KG1 (cell line): ENCODE measurements around the gene ZBTB7C.

Source experiments
- DNase-seq: peaks from one replicate; lab custom pipeline; 2025; lab: John Stamatoyannopoulos, UW

The ZBTB7C gene

DNA sequence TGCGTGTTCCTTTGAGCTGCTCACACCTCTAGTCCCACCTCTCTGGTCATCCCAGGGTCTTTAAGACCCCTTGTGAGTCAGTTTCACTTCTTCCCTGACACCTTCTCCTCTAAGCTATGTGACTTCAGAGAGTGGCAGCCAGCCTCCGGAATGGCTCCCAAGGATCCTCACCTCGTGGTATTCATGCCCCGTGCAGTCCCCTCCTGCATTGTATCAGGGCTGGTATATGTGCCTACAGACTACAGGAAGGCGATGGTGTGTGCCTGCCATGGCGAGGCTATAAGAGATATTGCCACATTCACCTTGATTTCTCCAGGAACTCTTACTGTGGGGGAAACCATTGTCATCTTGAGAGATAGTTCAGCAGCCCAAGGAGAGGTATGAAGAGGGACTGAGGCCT lies 350.7 kb downstream of the ZBTB7C start:
- DNase-seq, result no peak

DNA sequence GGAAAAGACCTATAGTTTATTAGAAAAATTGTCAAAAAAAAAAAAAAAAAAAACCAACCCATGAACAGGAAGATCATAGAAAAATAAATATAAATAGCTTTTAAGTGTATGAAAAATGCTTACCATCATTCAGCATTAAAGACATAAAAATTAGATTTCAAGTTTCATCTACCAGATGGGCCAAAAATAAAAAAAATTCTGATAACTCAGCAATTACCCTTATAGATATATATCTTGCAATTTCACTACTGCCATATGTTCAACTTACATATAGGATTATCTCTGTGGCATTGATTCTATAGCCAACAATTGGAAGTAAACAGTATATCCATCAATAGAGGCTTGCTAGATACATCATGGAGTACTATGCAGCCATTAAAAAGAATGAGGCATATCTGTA lies 352.2 kb downstream of the ZBTB7C start:
- no peak for DNase-seq

DNA sequence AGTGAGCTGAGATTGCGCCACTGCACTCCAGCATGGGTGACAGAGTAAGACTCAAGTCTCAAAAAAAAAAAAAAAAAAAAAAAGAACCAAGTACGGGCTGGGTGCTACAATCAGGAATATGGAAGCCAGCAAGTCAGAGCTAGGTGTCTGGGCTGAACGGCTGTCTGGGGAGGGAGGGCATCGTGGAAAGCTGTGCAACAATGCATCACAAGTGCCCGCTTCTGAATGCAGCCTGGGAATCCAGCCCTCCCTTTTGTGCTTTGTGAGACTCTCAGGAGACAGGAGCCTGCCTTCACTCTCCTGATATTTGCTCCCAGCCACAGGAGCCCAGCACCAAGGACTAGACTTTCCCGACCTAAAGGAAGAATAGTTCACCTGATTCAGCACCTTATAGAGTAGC lies 353.8 kb downstream of the ZBTB7C start:
- DNase-seq, result no peak

DNA sequence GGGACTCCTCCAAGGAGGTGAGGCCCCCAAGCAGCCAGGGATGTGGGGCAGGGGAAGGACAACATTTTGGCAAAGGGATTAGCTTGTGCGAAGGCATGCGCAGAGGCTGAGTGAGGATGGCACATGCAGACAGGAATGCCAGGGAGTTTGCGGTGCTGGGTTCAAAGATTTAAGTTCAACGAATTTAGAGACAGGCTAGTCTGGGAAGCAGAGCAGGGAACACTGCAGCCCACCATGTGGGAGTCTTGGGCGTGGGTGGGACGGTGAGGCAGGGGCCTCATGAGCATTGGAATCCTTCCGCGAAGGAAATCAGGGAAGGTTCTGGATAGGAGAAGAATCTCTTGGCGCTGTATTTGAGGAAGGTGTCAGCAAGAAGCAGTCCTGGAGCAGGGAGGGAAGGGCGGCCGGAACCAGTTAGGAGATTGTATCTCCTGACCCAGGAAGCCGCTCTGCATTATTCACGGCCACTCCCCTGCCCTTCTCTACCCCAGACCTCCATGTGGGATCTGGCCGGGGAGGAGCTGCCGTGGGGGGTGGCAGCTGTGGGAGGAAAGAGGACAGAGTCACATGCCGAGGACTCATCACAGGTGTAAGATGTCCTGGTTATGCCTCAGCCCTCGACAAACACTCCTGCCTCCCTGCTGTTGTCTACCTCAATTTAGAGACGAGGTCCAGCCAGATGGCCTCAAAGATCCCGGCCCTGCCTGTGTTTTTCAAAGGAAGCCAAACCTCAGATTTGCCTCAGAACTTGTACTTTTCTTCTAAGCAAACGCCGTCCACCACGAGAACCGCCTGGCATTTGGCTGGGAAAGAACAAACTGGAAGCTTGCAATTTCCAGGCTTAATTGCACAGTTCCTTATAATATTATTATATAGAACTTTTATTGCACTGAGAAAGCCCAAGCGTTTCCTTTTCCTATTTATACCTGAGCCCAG lies 355.0 kb downstream of the ZBTB7C start:
- no peak for DNase-seq

DNA sequence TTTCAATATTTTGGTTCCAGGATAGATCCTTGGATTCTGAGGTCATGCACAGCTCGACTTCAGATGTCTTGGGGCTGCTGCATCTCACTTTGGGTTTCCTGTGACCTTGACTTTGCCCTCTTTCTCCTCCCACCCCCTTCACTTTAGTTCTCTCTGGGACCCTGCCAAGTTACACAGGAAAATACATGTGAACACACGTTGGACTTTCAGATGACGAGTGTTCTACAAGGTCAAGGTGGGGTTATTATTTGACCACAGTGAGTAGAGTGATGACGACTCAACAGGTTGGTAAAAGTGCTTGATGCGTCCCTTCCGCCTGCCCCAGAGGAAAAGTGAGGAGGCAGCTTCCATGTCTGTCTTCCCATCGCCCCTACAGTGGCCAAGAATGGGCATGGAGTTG lies 356.3 kb downstream of the ZBTB7C start:
- no peak for DNase-seq

DNA sequence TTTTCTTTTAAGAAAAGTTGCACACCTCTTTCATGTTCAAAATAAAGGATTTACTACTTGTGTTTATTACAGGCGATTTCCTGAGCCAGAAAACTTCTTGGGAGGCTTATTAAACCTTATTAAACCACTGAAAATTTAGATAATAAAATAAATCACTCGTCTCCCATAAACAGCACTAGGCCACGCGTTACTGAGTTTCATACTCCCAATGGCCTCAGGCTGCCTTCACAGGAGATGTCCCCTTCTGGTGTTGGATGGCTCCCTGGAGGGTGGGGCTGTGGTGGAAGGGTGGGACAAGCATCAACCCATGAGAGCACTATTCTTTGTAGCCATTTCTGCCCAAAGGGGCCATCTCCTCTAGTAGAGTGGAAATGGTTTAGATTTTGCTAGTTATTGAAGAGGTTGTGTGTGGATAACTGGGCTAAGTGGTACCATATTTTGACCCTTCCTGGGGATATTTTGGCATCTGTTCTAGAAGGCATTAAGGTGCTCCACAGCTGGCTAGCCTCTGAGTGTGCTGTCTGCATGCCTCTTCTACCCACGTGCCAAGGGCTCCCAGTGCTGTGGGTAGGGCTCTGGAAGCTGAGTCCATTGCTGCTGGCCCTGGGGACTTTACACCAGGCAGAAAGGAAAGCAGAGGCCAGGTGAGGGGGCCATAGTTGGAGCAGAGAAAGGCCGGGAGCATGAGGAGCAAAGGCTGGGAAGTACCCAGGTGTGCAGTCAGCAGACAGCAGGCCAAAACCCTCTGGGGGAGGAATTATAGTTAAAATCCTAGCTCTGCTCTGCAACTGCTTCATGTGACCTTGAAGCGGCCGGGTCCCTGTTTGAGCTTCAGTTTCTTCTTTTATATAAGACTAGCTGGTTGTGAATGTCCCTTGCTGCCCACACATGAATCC lies 357.0 kb downstream of the ZBTB7C start:
- DNase-seq, result no peak

DNA sequence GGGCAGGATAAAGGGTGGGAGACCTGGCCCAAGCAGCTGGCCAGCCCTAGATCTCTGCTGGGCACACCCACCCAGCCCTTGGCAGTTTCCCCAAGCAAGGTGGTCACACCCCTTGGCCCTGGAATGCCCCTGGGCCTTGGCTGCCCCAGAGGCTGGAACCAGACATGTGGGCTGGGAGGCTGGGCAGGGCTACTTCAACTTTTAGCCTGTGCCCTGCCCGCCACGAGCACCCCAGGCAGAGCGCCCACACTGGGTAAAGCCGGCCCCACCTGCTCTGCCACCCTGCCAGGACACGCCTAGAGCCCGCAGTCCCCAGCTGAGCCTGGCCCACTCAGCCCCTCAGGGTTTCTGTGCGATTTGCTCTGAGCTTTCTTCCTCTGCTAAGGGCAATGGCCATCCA lies 359.0 kb downstream of the ZBTB7C start:
- no peak for DNase-seq

DNA sequence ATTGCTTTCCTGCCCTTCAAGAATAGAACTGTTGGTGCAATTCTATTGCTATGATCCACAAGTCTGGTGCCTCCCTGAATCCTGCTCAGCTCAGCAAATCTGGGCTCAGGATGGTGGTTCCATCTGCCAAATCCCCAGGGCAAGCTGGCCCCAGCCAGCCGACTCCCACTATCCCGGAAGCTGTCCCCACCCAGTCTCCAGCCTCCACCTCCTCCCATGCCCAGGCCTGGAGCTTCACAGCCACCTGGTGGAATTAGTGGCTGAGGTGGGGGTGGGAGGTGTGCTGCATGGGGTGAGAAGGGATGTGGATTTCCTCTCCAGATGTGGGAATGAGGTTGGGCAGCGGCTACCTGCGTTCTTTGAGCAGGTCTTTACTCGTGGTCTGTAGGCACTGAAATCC lies 359.4 kb downstream of the ZBTB7C start:
- DNase-seq, result no peak

DNA sequence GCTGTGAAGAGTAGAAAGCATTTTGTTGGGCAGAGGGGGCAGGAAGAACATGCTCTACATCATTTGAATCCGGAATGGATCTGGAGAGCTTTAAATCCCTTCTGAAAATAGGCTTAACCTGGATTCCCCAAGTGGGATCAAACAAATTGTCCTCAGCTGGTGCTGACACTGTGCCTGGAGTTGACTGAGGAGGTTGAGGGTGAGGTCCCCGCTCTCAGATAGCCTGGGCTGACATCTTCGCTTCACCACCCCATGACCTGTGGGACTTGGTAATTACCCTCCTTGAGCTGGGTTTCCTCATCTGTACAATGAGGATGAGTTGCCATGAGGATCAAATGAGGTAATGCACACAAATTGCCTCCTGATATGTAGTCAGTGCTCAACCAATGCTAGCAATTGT lies 360.9 kb downstream of the ZBTB7C start:
- no peak for DNase-seq

DNA sequence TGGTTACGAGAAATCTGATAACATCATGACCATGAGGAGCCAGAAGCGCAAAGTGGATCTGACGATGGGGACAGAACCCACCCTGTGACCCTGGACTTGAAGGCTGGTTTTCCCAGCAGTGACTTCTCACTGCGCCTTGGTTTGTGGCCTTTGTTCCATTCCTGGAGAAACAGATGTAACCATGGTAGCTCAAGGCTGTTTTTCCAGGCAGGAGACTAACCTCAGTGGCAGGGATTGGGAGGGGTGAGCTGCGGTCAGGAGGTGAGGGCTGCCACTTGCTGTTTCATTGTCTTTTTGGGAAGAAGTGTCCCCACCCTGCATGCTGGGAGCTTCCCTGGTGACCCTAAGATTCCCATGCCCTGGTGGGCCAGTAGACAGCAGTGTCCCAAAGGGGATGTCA lies 362.3 kb downstream of the ZBTB7C start:
- no peak for DNase-seq

DNA sequence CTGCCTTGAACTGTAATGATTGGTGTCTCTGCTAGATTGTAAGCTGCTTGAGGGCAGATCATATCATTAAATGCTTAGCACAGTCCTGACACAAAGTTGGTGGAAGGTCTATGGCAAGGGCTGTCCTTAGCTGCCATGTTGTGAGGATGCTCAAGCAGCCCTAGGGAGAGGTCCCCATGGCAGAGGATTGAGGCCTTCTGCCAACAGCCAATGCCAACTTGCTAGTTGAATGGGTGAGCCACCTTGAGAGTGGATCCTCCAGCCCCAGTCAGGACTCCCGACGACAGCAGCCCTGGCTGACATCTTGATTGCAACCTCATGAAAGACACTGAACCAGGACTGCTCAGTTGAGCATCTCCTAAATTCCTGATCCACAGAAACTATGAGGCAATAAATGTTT lies 363.4 kb downstream of the ZBTB7C start:
- DNase-seq, result no peak

DNA sequence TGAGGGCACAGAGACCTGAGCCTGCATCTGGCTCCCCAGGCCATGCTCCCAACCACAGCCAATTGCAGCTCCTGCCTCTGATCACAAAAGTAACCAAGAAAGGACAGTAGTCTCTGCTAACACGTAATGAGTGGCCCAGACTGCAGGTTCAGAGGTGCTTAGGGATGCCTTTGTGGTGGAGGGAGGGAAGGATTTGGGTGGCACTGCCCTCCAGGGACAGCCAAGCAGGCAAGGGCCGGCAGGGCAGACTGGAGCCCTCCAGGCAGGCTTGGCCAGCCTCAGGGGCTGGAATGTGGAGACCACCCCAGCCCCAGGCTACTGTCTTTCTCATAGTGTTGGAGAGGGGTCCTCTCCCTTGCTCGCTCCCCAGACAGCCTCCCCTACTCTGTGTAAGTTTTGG lies 364.2 kb downstream of the ZBTB7C start:
- DNase-seq, result no peak

DNA sequence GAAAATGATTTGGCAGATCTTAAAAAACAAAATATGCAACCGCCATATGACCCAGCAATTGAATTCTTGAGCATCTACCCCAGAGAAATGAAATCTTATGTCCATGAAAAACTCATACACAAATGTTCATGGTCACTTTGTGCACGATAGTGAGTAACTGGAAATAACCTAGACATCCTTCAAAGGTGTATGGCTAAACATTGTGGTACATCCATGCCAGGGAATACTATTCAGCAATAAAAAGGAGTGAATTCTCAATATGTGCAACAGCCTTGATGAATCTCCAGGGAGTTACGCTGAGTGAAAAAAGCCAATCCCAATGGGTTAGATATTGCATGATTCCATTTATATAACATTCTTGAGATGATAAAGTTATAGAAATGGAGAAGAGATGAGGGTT lies 366.0 kb downstream of the ZBTB7C start:
- no peak for DNase-seq

DNA sequence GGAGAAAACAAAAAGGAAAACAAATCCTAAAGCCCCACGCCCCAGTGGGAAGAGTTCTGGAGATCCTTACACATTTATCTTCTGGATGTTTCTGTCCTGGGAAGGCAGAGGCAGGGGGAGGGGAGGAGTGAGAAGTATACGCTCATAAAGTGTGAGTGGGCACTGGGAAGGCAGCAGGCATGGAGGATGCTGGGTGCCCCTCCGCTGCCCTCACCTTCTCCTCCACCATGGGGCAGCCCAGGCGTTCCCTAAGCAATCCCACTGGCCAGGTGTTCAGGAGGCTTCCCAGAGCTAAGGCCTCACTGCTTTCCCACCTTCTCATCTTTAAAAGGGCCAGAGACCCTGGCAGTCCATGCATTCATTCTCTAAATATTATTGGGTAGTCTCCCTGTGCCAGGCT lies 366.8 kb downstream of the ZBTB7C start:
- DNase-seq, result no peak

DNA sequence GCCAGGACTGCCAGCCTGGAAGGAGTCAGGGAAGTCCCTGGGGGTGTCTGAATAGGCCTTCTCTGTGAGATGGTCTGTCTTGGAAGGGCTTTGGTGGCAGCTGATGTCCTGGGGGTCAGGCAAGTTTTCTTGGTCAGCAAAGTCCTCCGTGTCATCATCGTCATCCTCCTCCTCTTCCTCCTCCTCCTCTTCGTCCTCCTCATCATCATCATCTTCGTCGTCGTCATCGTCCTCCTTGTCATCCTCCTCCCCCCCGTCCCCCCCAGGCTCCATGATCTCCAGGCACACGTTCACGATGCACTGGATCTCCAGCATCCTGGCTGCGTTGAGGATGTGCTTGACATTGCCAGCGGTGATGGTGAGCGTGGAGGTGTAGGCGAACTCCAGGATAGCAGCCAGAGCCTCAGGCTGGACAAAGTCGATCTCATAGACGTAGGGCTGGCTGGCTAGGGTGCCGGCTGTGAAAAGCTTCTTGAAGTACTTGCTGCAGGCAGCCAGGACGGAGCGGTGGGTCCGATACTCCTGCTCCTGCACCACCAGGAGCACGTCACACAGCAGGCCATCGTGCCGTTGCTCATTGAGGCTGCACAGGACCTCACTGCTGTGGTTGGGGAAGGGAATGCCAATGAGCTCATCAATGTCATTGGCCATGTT lies 368.6 kb downstream of the ZBTB7C start:
- no peak for DNase-seq

DNA sequence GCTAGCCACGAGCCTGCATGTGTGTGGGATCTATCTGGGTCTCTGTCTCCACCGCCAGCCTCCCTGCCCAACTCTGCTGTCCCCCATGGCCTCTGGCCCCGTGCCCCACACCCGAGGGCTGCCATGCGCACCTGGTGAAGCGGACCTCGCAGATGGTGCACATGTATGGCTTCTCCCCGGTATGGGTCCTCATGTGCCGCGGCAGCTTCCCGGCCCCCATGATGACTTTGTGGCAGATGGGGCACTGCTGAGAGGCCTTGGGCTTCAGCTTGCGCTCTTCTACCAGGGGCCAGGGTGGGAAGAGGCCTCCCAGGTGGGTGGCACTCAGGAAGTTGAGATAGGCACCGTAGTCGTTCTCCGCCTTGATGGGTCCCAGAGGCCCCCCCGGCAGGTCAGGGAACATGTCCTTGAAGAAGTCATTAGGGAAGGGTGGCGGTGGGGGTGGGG lies 369.4 kb downstream of the ZBTB7C start:
- DNase-seq, result no peak

DNA sequence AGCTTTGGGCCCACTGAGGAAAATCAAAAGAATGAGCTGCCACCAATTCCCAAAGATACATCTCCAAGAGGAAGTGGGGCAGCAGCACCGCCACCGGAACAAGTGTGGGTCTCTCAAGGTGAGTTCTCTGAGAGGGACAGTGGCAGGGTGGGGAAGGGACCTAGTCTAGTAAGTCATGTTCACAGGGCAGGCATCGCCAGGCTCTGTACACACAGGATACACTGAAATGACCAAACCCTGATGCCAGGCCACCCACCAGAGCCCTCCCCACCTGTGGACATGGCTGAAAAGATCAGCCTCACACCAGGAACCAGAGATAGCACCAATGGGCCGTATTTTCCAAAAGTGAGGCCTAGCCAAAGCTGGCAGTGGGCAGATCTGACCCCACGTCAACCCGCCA lies 370.5 kb downstream of the ZBTB7C start:
- no peak for DNase-seq

DNA sequence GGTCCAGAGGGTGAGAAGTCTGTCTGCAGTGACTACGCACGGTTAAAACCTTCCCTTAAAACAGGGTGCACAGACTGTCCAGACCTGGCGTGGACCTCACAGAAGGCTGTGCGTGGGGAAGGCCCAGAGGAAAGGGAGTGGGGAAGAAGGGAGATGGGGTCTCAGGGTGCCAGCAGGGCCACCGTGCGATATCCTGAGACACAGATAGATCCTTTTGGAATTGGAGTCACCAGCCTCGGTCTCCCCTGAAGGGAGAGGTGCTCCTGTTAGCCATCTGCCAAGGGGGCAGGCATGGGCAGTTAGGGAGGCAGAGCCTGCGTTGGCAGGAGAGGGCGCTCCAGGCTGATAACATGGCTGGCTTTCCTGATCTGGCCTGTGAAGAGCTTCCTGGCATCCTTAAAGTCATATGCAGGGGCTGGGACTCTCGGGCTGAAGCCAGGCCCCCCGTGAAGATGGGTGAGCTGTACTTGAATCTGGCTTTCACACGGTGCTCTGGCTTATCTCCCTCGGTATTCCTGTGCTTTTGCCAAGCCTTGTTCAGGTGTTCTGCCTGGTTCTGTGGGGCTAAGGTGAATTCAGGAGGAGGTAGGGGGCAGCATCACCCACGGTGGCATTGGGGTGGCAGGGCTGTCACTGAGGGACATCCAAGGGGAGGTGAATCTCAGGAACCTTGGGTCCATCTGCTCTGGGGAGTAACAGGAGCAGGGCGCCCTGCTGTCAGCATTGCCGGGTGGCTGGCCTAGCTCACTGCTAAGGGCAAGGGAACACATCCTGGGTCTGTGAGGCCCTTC lies 371.5 kb downstream of the ZBTB7C start:
- no peak for DNase-seq

DNA sequence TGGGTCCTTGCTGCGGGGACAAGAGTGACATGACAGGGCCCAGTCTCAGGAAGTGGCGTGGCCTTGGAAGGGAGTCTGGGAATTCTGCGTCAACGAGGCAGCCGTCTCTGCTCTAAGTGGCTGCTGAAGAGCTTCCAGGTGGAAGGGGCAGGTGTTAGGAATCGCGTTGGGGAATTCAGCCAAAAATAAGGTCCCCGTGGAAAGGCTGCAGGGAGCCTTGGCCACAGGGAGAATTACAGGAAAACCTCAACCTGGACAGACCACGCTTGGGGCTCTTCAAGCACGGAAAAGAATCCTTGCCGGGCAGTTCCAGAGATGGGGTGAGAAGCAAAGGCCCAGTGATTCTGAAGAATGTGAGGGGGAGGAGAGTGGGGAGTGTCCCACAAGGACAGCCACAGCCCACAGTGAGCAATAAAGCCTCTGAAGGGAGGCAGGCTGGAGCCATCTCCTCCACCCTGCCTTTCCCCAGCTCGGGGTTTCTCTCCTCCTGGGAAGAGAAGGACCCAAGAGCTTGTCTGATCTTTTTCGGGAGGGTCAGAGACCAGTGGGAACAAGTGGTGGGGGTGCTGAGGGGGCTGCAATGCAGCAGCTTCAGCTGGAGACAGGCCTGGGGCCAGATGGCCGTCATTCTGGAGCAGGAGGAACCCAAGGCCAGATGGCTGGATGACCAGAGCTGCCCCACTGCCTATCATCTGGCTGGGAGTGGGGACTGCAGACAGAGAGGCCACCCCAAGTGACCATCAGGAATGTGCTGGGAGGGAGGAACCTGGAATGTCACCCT lies 372.4 kb downstream of the ZBTB7C start:
- DNase-seq, result no peak

DNA sequence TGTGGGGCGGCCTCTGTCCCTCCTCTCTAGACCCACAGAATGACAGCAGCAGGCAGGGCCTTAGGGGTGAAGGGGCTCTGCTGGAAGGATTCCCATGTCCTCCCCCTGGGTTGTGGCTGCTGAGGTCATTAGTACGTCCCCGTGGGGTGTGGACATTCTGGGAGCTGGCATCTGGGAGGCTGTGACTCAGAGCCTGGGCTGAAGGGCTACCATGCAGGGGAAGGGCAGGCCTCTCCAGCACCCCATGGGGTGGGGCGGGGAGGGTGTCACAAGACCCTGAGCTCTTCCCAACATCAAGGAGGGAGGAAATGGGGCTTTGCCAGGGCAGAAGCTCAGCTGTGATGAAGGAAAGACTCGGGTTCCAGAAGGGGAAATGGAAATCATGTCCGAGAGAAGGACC lies 373.0 kb downstream of the ZBTB7C start:
- DNase-seq, result no peak

DNA sequence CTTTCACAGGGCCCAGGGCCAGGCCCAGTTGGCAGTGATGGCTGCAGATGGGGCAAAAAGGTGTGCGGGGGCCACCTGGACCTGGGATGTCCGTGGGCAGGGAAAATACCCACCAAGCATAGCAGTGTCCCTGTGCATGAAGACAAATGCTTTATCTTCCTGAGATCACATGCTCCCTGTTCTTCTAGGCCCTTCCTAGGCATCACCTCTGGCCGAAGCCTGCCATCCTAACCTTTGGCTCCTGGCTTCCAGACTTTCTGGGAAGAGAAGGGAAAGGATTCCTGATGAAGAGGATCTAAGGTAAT lies 373.7 kb downstream of the ZBTB7C start:
- no peak for DNase-seq
